Measurements from ENCODE around the gene C7orf57. TPM values are rescaled to one million over a fixed set of nuclear protein-coding genes. Genes with fewer than 3 reads are reported as not detected.

C7orf57 gene
- total RNA-seq, 1 experiment from 2014 or later: 0.90 TPM

DNA sequence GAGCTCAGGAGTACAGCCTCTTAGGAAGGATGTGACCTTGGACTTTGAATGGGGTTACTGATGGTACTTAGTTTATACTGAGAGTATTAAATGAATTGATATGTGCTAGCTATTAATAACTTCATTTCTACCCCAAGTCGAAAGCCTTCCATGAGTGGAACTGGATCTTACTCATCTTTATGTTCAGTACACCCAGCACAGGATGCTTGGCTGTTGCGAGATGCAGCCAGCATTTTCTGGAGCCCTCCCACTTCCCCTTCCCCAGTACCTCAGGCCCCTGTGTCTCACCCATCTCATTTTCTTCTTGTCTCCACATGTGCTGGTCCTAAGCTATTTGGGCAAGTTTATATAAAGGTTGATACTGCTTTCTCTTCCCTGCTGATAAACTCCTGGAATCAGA lies 60.9 kb downstream of the C7orf57 start:
- Mint-ChIP-seq H3K9me3 (no peaks in the 10 kb centered on the region), H3K36me3 (peaks cover 69% of the 10 kb centered on the region), H3K27ac (no peak overlapping the region), H3K4me1 (peaks cover 5% of the 10 kb centered on the region), H3K27me3 (ENCODE audit: low read depth) (no peaks in the 10 kb centered on the region), H3K4me3 (no peak overlapping the region)
- TF ChIP-seq OVOL2 (CRISPR knock-in tag; IDR thresholded peaks at IDR 0.05; ENCODE audit: borderline replicate concordance): no peak
- TF ChIP-seq, protein P1, sequence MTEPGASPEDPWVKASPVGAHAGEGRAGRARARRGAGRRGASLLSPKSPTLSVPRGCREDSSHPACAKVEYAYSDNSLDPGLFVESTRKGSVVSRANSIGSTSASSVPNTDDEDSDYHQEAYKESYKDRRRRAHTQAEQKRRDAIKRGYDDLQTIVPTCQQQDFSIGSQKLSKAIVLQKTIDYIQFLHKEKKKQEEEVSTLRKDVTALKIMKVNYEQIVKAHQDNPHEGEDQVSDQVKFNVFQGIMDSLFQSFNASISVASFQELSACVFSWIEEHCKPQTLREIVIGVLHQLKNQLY (CRISPR knock-in tag; IDR thresholded peaks at IDR 0.05): no peak
- TF ChIP-seq, protein P2, sequence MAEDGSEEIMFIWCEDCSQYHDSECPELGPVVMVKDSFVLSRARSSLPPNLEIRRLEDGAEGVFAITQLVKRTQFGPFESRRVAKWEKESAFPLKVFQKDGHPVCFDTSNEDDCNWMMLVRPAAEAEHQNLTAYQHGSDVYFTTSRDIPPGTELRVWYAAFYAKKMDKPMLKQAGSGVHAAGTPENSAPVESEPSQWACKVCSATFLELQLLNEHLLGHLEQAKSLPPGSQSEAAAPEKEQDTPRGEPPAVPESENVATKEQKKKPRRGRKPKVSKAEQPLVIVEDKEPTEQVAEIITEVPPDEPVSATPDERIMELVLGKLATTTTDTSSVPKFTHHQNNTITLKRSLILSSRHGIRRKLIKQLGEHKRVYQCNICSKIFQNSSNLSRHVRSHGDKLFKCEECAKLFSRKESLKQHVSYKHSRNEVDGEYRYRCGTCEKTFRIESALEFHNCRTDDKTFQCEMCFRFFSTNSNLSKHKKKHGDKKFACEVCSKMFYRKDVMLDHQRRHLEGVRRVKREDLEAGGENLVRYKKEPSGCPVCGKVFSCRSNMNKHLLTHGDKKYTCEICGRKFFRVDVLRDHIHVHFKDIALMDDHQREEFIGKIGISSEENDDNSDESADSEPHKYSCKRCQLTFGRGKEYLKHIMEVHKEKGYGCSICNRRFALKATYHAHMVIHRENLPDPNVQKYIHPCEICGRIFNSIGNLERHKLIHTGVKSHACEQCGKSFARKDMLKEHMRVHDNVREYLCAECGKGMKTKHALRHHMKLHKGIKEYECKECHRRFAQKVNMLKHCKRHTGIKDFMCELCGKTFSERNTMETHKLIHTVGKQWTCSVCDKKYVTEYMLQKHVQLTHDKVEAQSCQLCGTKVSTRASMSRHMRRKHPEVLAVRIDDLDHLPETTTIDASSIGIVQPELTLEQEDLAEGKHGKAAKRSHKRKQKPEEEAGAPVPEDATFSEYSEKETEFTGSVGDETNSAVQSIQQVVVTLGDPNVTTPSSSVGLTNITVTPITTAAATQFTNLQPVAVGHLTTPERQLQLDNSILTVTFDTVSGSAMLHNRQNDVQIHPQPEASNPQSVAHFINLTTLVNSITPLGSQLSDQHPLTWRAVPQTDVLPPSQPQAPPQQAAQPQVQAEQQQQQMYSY (CRISPR knock-in tag; IDR thresholded peaks at IDR 0.05): no peak
- TF ChIP-seq, protein P3, sequence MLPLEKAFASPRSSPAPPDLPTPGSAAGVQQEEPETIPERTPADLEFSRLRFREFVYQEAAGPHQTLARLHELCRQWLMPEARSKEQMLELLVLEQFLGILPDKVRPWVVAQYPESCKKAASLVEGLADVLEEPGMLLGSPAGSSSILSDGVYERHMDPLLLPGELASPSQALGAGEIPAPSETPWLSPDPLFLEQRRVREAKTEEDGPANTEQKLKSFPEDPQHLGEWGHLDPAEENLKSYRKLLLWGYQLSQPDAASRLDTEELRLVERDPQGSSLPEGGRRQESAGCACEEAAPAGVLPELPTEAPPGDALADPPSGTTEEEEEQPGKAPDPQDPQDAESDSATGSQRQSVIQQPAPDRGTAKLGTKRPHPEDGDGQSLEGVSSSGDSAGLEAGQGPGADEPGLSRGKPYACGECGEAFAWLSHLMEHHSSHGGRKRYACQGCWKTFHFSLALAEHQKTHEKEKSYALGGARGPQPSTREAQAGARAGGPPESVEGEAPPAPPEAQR (CRISPR knock-in tag; IDR thresholded peaks at IDR 0.05): no peak
- TF ChIP-seq, protein P4, sequence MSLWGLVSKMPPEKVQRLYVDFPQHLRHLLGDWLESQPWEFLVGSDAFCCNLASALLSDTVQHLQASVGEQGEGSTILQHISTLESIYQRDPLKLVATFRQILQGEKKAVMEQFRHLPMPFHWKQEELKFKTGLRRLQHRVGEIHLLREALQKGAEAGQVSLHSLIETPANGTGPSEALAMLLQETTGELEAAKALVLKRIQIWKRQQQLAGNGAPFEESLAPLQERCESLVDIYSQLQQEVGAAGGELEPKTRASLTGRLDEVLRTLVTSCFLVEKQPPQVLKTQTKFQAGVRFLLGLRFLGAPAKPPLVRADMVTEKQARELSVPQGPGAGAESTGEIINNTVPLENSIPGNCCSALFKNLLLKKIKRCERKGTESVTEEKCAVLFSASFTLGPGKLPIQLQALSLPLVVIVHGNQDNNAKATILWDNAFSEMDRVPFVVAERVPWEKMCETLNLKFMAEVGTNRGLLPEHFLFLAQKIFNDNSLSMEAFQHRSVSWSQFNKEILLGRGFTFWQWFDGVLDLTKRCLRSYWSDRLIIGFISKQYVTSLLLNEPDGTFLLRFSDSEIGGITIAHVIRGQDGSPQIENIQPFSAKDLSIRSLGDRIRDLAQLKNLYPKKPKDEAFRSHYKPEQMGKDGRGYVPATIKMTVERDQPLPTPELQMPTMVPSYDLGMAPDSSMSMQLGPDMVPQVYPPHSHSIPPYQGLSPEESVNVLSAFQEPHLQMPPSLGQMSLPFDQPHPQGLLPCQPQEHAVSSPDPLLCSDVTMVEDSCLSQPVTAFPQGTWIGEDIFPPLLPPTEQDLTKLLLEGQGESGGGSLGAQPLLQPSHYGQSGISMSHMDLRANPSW (CRISPR knock-in tag; conservative IDR thresholded peaks at IDR 0.05; ENCODE audit: low read depth): no peak
- TF ChIP-seq RORB (CRISPR knock-in tag; IDR thresholded peaks at IDR 0.05): no peak
- TF ChIP-seq, protein P5, sequence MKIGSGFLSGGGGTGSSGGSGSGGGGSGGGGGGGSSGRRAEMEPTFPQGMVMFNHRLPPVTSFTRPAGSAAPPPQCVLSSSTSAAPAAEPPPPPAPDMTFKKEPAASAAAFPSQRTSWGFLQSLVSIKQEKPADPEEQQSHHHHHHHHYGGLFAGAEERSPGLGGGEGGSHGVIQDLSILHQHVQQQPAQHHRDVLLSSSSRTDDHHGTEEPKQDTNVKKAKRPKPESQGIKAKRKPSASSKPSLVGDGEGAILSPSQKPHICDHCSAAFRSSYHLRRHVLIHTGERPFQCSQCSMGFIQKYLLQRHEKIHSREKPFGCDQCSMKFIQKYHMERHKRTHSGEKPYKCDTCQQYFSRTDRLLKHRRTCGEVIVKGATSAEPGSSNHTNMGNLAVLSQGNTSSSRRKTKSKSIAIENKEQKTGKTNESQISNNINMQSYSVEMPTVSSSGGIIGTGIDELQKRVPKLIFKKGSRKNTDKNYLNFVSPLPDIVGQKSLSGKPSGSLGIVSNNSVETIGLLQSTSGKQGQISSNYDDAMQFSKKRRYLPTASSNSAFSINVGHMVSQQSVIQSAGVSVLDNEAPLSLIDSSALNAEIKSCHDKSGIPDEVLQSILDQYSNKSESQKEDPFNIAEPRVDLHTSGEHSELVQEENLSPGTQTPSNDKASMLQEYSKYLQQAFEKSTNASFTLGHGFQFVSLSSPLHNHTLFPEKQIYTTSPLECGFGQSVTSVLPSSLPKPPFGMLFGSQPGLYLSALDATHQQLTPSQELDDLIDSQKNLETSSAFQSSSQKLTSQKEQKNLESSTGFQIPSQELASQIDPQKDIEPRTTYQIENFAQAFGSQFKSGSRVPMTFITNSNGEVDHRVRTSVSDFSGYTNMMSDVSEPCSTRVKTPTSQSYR (CRISPR knock-in tag; IDR thresholded peaks at IDR 0.05): no peak
- TF ChIP-seq HMGA2 (CRISPR knock-in tag; IDR thresholded peaks at IDR 0.05): no peak
- TF ChIP-seq JAZF1 (CRISPR knock-in tag; IDR thresholded peaks at IDR 0.05): no peak
- TF ChIP-seq, protein P6, sequence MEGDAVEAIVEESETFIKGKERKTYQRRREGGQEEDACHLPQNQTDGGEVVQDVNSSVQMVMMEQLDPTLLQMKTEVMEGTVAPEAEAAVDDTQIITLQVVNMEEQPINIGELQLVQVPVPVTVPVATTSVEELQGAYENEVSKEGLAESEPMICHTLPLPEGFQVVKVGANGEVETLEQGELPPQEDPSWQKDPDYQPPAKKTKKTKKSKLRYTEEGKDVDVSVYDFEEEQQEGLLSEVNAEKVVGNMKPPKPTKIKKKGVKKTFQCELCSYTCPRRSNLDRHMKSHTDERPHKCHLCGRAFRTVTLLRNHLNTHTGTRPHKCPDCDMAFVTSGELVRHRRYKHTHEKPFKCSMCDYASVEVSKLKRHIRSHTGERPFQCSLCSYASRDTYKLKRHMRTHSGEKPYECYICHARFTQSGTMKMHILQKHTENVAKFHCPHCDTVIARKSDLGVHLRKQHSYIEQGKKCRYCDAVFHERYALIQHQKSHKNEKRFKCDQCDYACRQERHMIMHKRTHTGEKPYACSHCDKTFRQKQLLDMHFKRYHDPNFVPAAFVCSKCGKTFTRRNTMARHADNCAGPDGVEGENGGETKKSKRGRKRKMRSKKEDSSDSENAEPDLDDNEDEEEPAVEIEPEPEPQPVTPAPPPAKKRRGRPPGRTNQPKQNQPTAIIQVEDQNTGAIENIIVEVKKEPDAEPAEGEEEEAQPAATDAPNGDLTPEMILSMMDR (IDR thresholded peaks at IDR 0.05): no peak
- TF ChIP-seq SMAD4 (CRISPR knock-in tag; IDR thresholded peaks at IDR 0.05): no peak
- TF ChIP-seq, protein P7, sequence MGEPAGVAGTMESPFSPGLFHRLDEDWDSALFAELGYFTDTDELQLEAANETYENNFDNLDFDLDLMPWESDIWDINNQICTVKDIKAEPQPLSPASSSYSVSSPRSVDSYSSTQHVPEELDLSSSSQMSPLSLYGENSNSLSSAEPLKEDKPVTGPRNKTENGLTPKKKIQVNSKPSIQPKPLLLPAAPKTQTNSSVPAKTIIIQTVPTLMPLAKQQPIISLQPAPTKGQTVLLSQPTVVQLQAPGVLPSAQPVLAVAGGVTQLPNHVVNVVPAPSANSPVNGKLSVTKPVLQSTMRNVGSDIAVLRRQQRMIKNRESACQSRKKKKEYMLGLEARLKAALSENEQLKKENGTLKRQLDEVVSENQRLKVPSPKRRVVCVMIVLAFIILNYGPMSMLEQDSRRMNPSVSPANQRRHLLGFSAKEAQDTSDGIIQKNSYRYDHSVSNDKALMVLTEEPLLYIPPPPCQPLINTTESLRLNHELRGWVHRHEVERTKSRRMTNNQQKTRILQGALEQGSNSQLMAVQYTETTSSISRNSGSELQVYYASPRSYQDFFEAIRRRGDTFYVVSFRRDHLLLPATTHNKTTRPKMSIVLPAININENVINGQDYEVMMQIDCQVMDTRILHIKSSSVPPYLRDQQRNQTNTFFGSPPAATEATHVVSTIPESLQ (CRISPR knock-in tag; IDR thresholded peaks at IDR 0.05): no peak
- no peak for TF ChIP-seq PRRX2 (CRISPR knock-in tag; IDR thresholded peaks at IDR 0.05)
- TF ChIP-seq CBFB (CRISPR knock-in tag; IDR thresholded peaks at IDR 0.05; ENCODE audit: low read depth): no peak
- ATAC-seq (no peak), DNase-seq (ENCODE audit: low spot score) (no peak)
- ChIA-PET POLR2A (no interaction called here), CTCF (no interaction called here)

Data from WTC11 (cell line).